Breast epithelium (tissue), 3 donors: ENCODE data around the gene YDJC.

Source experiments
- POLR2A ChIP-seq: fragments of 450-650 bp; IDR thresholded peaks from one replicate; pipeline ENCODE4 v1.6.1; 2016; ENCODE audit warnings: antibody characterized with exemption, mild to moderate bottlenecking, moderate library complexity
- TF ChIP-seq, protein P1 (sequence below), 3 donors: fragments of 450-650 bp; IDR thresholded peaks; one replicate each; pipeline ENCODE4 v1.5.1; 2016 to 2017; ENCODE audit warnings: antibody characterized with exemption in 3 of 3, mild to moderate bottlenecking in 3 of 3, moderate library complexity in 3 of 3

DNA sequence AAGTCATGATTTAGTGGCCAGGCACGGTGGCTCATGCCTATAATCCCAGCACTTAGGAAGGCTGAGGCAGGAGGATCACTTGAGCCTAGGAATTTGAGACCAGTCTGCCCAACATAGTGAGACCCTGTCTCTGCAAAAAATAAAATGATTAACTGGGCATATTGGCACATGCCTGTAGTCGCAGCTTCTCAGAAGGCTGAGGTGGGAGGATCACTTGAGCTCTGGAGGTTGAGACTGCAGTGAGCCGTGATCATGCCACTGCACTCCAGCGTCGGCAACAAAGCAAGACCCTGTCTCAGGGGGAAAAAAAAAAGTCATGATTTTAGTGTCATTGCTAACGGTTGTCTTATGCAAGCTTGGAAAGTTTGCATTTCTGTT is 50.4 kb downstream of the YDJC start:
- no peak for TF ChIP-seq POLR2A
- TF ChIP-seq, protein P1, sequence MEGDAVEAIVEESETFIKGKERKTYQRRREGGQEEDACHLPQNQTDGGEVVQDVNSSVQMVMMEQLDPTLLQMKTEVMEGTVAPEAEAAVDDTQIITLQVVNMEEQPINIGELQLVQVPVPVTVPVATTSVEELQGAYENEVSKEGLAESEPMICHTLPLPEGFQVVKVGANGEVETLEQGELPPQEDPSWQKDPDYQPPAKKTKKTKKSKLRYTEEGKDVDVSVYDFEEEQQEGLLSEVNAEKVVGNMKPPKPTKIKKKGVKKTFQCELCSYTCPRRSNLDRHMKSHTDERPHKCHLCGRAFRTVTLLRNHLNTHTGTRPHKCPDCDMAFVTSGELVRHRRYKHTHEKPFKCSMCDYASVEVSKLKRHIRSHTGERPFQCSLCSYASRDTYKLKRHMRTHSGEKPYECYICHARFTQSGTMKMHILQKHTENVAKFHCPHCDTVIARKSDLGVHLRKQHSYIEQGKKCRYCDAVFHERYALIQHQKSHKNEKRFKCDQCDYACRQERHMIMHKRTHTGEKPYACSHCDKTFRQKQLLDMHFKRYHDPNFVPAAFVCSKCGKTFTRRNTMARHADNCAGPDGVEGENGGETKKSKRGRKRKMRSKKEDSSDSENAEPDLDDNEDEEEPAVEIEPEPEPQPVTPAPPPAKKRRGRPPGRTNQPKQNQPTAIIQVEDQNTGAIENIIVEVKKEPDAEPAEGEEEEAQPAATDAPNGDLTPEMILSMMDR (IDR thresholded peaks at IDR 0.05): no peak
